ENCODE results near the gene ZNF512B.

GRCh38 chr20:63979557-63980316, 10.0 kb upstream of the ZNF512B start, which contains the start of gene SAMD10:
- TF ChIP-seq CTCF (IDR thresholded peaks at IDR 0.05) (no peak), CEBPB (IDR thresholded peaks at IDR 0.05) (no peak), ELK1 (IDR thresholded peaks at IDR 0.05; ENCODE audit: low read depth, low read length) (no peak), RFX5 (IDR thresholded peaks at IDR 0.05) (no peak), POLR2A (IDR thresholded peaks at IDR 0.05; ENCODE audit: low read length) (no peak), EP300 (IDR thresholded peaks at IDR 0.05) (no peak)

Data from A549 (cell line).